HT-29 (cell line): ENCODE measurements around the gene MS4A7. TPM values are rescaled to one million over a fixed set of nuclear protein-coding genes. Genes with fewer than 3 reads are reported as not detected.
A peak's percentile ranks its signal among the peaks of the same experiment; 100 is the strongest.
"Not testable (repeated sequence)": the region's sequence is repeated elsewhere in the genome, so short reads cannot be mapped to it uniquely, and the experiment has no call there.

ENCODE experiments used
- DNase-seq: peaks from one replicate; pipeline ENCODE4 v3.0.0-alpha.2; 2015; ENCODE audit warnings: low spot score
- total RNA-seq: library from RNA; depleted of rRNA; stranded (reverse); fragments of >200 nt; shearing (Covaris generic); gene quantifications from 2 replicates; pipeline ENCODE4 v1.2.3, GENCODE V29; 2014; rRNA removed

The MS4A7 gene
- total RNA-seq, result not detected in 2 replicates

- no peak for DNase-seq
Observed at GRCh38 chr11:60378354-60378753, at the start of gene MS4A7. MS4A7 (plus strand) TSS chr11:60378532; CDS start chr11:60383142, 4,610 bp downstream.

GRCh38 chr11:60332846-60333245, 45.5 kb upstream of the MS4A7 start:
- DNase-seq, result no peak

- DNase-seq, result peak; percentile 88
Observed at GRCh38 chr11:60334005-60334620, 44.2 kb upstream of the MS4A7 start.

GRCh38 chr11:60336767-60337391, 41.5 kb upstream of the MS4A7 start:
- no peak for DNase-seq

- DNase-seq, result no peak
Observed at GRCh38 chr11:60338053-60338452, 40.3 kb upstream of the MS4A7 start.

GRCh38 chr11:60339356-60339755, 39.0 kb upstream of the MS4A7 start:
- no peak for DNase-seq

GRCh38 chr11:60343094-60343704, 35.1 kb upstream of the MS4A7 start:
- peak; percentile 52 for DNase-seq

GRCh38 chr11:60344146-60344545, 34.2 kb upstream of the MS4A7 start:
- DNase-seq, result no peak

GRCh38 chr11:60345489-60345888, 32.8 kb upstream of the MS4A7 start:
- DNase-seq, result peak; percentile 70

GRCh38 chr11:60347084-60347797, 31.1 kb upstream of the MS4A7 start:
- DNase-seq, result no peak

GRCh38 chr11:60348116-60348515, 30.2 kb upstream of the MS4A7 start:
- no peak for DNase-seq

- no peak for DNase-seq
Observed at GRCh38 chr11:60349990-60350389, 28.3 kb upstream of the MS4A7 start.

- no peak for DNase-seq
Observed at GRCh38 chr11:60357771-60358170, 20.6 kb upstream of the MS4A7 start.

- DNase-seq, result no peak
Observed at GRCh38 chr11:60360621-60361020, 17.7 kb upstream of the MS4A7 start.

GRCh38 chr11:60362241-60362640, 16.1 kb upstream of the MS4A7 start:
- no peak for DNase-seq

GRCh38 chr11:60363542-60364470, 14.5 kb upstream of the MS4A7 start:
- peak; percentile 95 for DNase-seq

- not testable (repeated sequence) for DNase-seq
Observed at GRCh38 chr11:60366262-60366904, 11.9 kb upstream of the MS4A7 start.

GRCh38 chr11:60367009-60367408, 11.3 kb upstream of the MS4A7 start:
- DNase-seq, result no peak

GRCh38 chr11:60367896-60368295, 10.4 kb upstream of the MS4A7 start:
- no peak for DNase-seq

GRCh38 chr11:60370252-60370810, 8.0 kb upstream of the MS4A7 start:
- DNase-seq, result no peak
